Thyroid gland (tissue), 4 donors: ENCODE measurements around the gene TRPM2. TPM values are rescaled to one million over a fixed set of nuclear protein-coding genes. Genes with fewer than 3 reads are reported as not detected.

Experiments used
- DNase-seq, 2 donors: peaks; one replicate each; pipeline ENCODE4 v3.0.0-alpha.2; 2019
- H3K27ac ChIP-seq, 3 donors: fragments of 200-600 bp; sonication (generic); 1 replicate in 2 of 3; 2 replicates in 1 of 3; pipeline ENCODE4 v1.5.1; 2016 to 2019; ENCODE audit warnings: mild to moderate bottlenecking in 1 of 3, moderate library complexity in 1 of 3
- H3K27me3 ChIP-seq: fragments of 200-600 bp; sonication (generic); one replicate; pipeline ENCODE4 v1.5.1; 2019
- H3K36me3 ChIP-seq, 2 donors: fragments of 200-600 bp; sonication (generic); one replicate each; pipeline ENCODE4 v1.5.1; 2016 to 2019
- H3K4me1 ChIP-seq, 2 donors: fragments of 200-600 bp; sonication (generic); one replicate each; pipeline ENCODE4 v1.5.1; 2017 to 2019
- H3K4me3 ChIP-seq, 3 donors: fragments of 200-600 bp; sonication (generic); replicated peaks in 1 of 3; 1 replicate in 2 of 3; 2 replicates in 1 of 3; pipeline ENCODE4 v1.5.1; 2016; ENCODE audit warnings: mild to moderate bottlenecking in 1 of 3
- H3K9me3 ChIP-seq: fragments of 200-600 bp; sonication (generic); one replicate; pipeline ENCODE4 v1.5.1; 2017
- POLR2A ChIP-seq, 2 donors: fragments of 450-650 bp; IDR thresholded peaks; one replicate each; pipeline ENCODE4 v1.6.1; 2017; ENCODE audit warnings: antibody characterized with exemption in 2 of 2, mild to moderate bottlenecking in 2 of 2, moderate library complexity in 1 of 2
- WGBS, 2 donors: methylation state at CpG; one replicate each; pipeline ENCODE4 v1.1.5; 2017; 5-methylcytosine and 5-hydroxymethylcytosine counted together
- intact Hi-C: fragments of 100-400 bp; cut with DNase I; formaldehyde crosslinking; loops from one replicate; pipeline ENCODE4 v1.15.1; 2023
- total RNA-seq, 4 donors: library from RNA; depleted of rRNA; stranded (reverse); fragments of >200 nt; gene quantifications; one replicate each; pipeline ENCODE4 v1.2.3, GENCODE V29; 2016
- TF ChIP-seq, protein P1 (sequence below), 6 experiments: fragments of 200-600 bp in 3 of 6; fragments of 450-650 bp in 3 of 6; sonication (generic) in 3 of 6; IDR thresholded peaks; one replicate each; pipeline ENCODE4 v1.5.1; 2016 to 2019; ENCODE audit warnings: antibody characterized with exemption in 6 of 6, mild to moderate bottlenecking in 2 of 6, inconsistent platforms in 1 of 6, moderate library complexity in 1 of 6

TRPM2 gene
- total RNA-seq, 4 donors from 2014 or later: 0.67 to 2.6 (median 0.88) TPM

GRCh38 chr21:44434936-44435635, 81.7 kb downstream of the TRPM2 start:
- intact Hi-C loops: no loop called here
- Histone ChIP-seq H3K27me3 (no peaks in the 10 kb centered on the region), H3K36me3 (no peaks in the 10 kb centered on the region), H3K27ac (no peak overlapping the region), H3K9me3 (no peaks in the 10 kb centered on the region), H3K4me1 (no peaks in the 10 kb centered on the region), H3K4me3 (no peak overlapping the region)
- DNase-seq: no peak
- 70 to 88% methylated on average over 9 to 21 of the region's 28 CpGs for WGBS, 2 donors
- TF ChIP-seq POLR2A (IDR thresholded peaks at IDR 0.05): no peak
- TF ChIP-seq, protein P1, sequence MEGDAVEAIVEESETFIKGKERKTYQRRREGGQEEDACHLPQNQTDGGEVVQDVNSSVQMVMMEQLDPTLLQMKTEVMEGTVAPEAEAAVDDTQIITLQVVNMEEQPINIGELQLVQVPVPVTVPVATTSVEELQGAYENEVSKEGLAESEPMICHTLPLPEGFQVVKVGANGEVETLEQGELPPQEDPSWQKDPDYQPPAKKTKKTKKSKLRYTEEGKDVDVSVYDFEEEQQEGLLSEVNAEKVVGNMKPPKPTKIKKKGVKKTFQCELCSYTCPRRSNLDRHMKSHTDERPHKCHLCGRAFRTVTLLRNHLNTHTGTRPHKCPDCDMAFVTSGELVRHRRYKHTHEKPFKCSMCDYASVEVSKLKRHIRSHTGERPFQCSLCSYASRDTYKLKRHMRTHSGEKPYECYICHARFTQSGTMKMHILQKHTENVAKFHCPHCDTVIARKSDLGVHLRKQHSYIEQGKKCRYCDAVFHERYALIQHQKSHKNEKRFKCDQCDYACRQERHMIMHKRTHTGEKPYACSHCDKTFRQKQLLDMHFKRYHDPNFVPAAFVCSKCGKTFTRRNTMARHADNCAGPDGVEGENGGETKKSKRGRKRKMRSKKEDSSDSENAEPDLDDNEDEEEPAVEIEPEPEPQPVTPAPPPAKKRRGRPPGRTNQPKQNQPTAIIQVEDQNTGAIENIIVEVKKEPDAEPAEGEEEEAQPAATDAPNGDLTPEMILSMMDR (IDR thresholded peaks at IDR 0.05): no peak

DNA sequence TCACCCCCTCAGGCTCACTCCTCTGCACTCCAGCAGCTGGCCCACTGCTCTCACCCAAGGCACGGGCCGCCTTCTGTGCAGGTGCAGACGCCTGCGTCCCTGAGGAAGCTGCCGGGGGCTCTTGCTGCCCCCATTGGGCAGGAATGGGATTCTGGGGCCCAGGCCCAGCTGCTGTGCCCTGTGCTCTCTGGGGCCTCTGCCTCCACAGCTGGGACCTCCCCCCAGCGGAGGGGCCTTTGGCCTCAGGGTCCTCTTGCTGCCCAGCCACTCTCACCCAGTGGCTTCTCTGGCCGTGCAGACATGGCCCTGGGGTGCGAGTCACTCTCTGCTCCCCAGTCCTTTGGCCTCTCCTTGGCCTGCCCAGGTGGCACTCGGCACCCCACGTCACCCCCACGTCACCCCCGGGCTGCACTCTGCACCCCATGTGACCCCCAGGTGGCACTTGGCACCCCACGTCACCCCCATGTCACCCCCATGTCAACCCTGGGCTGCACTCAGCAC, 82.7 kb downstream of the TRPM2 start:
- no peak for DNase-seq
- H3K4me3 ChIP-seq: no peak overlapping the region
- intact Hi-C loops: no loop called here
- H3K27me3 ChIP-seq: no peaks in the 10 kb centered on the region
- no peaks in the 10 kb centered on the region for H3K4me1 ChIP-seq
- TF ChIP-seq, protein P1 (IDR thresholded peaks at IDR 0.05): no peak
- TF ChIP-seq POLR2A (IDR thresholded peaks at IDR 0.05): no peak
- H3K9me3 ChIP-seq: no peaks in the 10 kb centered on the region
- whole genome bisulfite sequencing, 2 donors: 87 to 88% methylated on average over 7 to 13 of the region's 13 CpGs
- no peaks in the 10 kb centered on the region for H3K36me3 ChIP-seq
- no peak overlapping the region for H3K27ac ChIP-seq

GRCh38 chr21:44436958-44437357, 83.5 kb downstream of the TRPM2 start:
- 85 to 90% methylated on average over 14 to 18 of the region's 18 CpGs for WGBS, 2 donors
- no peak overlapping the region for H3K27ac ChIP-seq
- no peak overlapping the region for H3K4me3 ChIP-seq
- H3K4me1 ChIP-seq: no peaks in the 10 kb centered on the region
- intact Hi-C loops: no loop called here
- DNase-seq: no peak
- H3K27me3 ChIP-seq: no peaks in the 10 kb centered on the region
- H3K9me3 ChIP-seq: no peaks in the 10 kb centered on the region
- no peak for TF ChIP-seq POLR2A (IDR thresholded peaks at IDR 0.05)
- TF ChIP-seq, protein P1 (IDR thresholded peaks at IDR 0.05): no peak
- no peaks in the 10 kb centered on the region for H3K36me3 ChIP-seq

GRCh38 chr21:44437371-44437695, 83.9 kb downstream of the TRPM2 start:
- intact Hi-C loops: no loop called here
- Histone ChIP-seq H3K4me3 (no peak overlapping the region), H3K36me3 (no peaks in the 10 kb centered on the region), H3K27me3 (no peaks in the 10 kb centered on the region), H3K9me3 (no peaks in the 10 kb centered on the region), H3K4me1 (no peaks in the 10 kb centered on the region), H3K27ac (no peak overlapping the region)
- TF ChIP-seq POLR2A (IDR thresholded peaks at IDR 0.05): no peak
- TF ChIP-seq, protein P1 (IDR thresholded peaks at IDR 0.05): no peak
- DNase-seq: no peak
- 83 to 94% methylated on average over 4 to 5 of the region's 5 CpGs for WGBS, 2 donors

DNA sequence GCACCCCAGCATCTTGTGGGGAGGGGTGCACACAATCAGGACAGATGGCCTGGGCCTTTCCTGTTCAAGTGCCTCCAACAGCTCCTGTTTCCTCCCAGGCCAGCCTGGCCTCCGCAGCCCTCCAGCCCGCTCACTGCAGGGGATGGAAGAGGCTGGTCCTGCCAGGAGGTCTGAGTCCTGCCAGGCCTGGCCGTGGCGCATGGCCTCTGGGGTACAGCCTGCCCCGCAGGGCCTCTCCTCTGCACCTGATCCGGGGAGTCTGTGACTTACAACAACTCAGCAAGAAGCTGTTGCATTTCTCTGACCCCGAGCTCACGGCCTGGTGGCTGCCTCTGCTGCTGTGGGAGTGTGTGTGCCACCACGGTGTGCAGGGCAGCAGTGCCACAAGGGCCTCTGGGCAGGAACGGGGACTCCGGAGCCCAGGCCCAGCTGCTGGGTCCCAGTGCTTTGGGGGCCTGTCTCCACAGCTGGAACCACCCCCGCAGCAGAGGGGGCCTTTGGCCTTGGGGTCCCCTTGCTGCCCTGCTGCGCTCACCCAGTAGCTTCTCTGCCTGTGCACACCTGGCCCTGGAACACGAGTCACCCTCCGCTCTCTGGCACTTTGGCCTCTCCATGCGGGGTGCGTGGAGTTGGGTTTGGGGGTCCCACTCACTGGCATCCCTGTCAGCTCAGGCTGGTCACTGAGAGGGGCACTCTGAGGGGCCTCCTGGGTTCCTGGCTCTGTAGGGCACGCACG, 84.4 kb downstream of the TRPM2 start:
- H3K27ac ChIP-seq: no peak overlapping the region
- no peaks in the 10 kb centered on the region for H3K27me3 ChIP-seq
- no peaks in the 10 kb centered on the region for H3K9me3 ChIP-seq
- no peak for DNase-seq
- WGBS, 2 donors: 95 to 97% methylated on average over 4 to 9 of the region's 19 CpGs
- H3K36me3 ChIP-seq: no peaks in the 10 kb centered on the region
- intact Hi-C loops: no loop called here
- TF ChIP-seq, protein P1 (IDR thresholded peaks at IDR 0.05): no peak
- TF ChIP-seq POLR2A (IDR thresholded peaks at IDR 0.05): no peak
- H3K4me3 ChIP-seq: no peak overlapping the region
- no peaks in the 10 kb centered on the region for H3K4me1 ChIP-seq
